ENCODE results near the gene NFE2L1. TPM values are rescaled to one million over a fixed set of nuclear protein-coding genes. Genes with fewer than 3 reads are reported as not detected.
A peak's percentile ranks its signal among the peaks of the same experiment; 100 is the strongest.

Gene NFE2L1
- total and polyA plus RNA-seq, 9 of the 15 experiments (the other 6 are each of a cell fraction or from before 2014, with no cell fraction given) = 2.0 to 68.6 (median 39.7) TPM

GRCh38 chr17:48047741-48048383, at the start of gene NFE2L1 (continued):
- TF ChIP-seq TSHZ1 (CRISPR knock-in tag; IDR thresholded peaks at IDR 0.05) (peak; percentile 65; the same call in 1 of the 2 replicates), GATAD2B (IDR thresholded peaks at IDR 0.05; ENCODE audit: borderline replicate concordance) (no peak), PBX2 (CRISPR knock-in tag; IDR thresholded peaks at IDR 0.05; ENCODE audit: low read depth) (peak; percentile 90), PBX2 (tag; conservative IDR thresholded peaks at IDR 0.05; ENCODE audit: low read depth) (peak; percentile 100), ZNF436 (CRISPR knock-in tag; IDR thresholded peaks at IDR 0.05) (no peak), HEY1 (CRISPR knock-in tag; IDR thresholded peaks at IDR 0.05; ENCODE audit: borderline replicate concordance) (no peak), PKNOX1 (IDR thresholded peaks at IDR 0.05) (peak; percentile 100), SIN3A (IDR thresholded peaks at IDR 0.05; ENCODE audit: borderline replicate concordance in 2 of 2, control insufficient read depth in 1 of 2, low read depth in 2 of 2, low read length in 2 of 2) (0 out of 4 replicates have a peak, but pooled peaks of 1 of the 2 experiments have one; percentile 18), E2F6 (IDR thresholded peaks at IDR 0.05; ENCODE audit: borderline replicate concordance in 1 of 2, extremely low read depth in 1 of 2, insufficient read depth in 1 of 2, insufficient read length in 1 of 2, low read depth in 1 of 2, low read length in 1 of 2, poor library complexity in 1 of 2, severe bottlenecking in 1 of 2) (peak; percentile 98 to 99), RBFOX2 (IDR thresholded peaks at IDR 0.05; ENCODE audit: low read depth, low read length) (peak; percentile 98), HDAC2 (IDR thresholded peaks at IDR 0.05) (peak; percentile 83)
